ENCODE data around the gene OTULINL. TPM values are rescaled to one million over a fixed set of nuclear protein-coding genes. Genes with fewer than 3 reads are reported as not detected.
"Not testable (repeated sequence)": the region's sequence is repeated elsewhere in the genome, so short reads cannot be mapped to it uniquely, and the experiment has no call there.

Gene OTULINL
- total and polyA plus RNA-seq, 2 experiments from 2014 or later: 0.27 to 0.95 TPM

- Histone ChIP-seq H3K4me3 (no peak overlapping the region), H3K4me1 (ENCODE audit: low read depth) (no peaks in the 10 kb centered on the region), H3K27ac (no peak overlapping the region), H3K36me3 (no peaks in the 10 kb centered on the region), H3K9me3 (ENCODE audit: low read depth) (no peaks in the 10 kb centered on the region), H3K27me3 (no peaks in the 10 kb centered on the region)
- TF ChIP-seq CTCF (IDR thresholded peaks at IDR 0.05; ENCODE audit: low read depth, low read length): no peak
- no peak for DNase-seq (ENCODE audit: low read depth in 1 of 2, low spot score in 1 of 2)
These were observed 33.9 kb upstream of the OTULINL start for GRCh38 chr5:14547666-14548065.

- DNase-seq (ENCODE audit: low read depth in 1 of 2, low spot score in 1 of 2): no peak
- Histone ChIP-seq H3K27ac (no peak overlapping the region), H3K9me3 (ENCODE audit: low read depth) (no peaks in the 10 kb centered on the region), H3K36me3 (no peaks in the 10 kb centered on the region), H3K4me3 (no peak overlapping the region), H3K27me3 (no peaks in the 10 kb centered on the region), H3K4me1 (ENCODE audit: low read depth) (no peaks in the 10 kb centered on the region)
- TF ChIP-seq CTCF (IDR thresholded peaks at IDR 0.05; ENCODE audit: low read depth, low read length): no peak
These were observed 30.4 kb upstream of the OTULINL start for GRCh38 chr5:14551211-14551610.

GRCh38 chr5:14552017-14552416 lies 29.6 kb upstream of the OTULINL start:
- Histone ChIP-seq H3K9me3 (ENCODE audit: low read depth) (no peaks in the 10 kb centered on the region), H3K27me3 (no peaks in the 10 kb centered on the region), H3K36me3 (no peaks in the 10 kb centered on the region), H3K27ac (no peak overlapping the region), H3K4me3 (no peak overlapping the region), H3K4me1 (ENCODE audit: low read depth) (no peaks in the 10 kb centered on the region)
- peak in 1 of 2 donors; percentile 43 for DNase-seq (ENCODE audit: low read depth in 1 of 2, low spot score in 1 of 2)
- TF ChIP-seq CTCF (IDR thresholded peaks at IDR 0.05; ENCODE audit: low read depth, low read length): no peak

- not testable (repeated sequence) for H3K27me3 ChIP-seq; H3K36me3 ChIP-seq; H3K27ac ChIP-seq; DNase-seq (ENCODE audit: low read depth in 1 of 2, low spot score in 1 of 2); H3K4me1 ChIP-seq (ENCODE audit: low read depth); H3K9me3 ChIP-seq (ENCODE audit: low read depth); H3K4me3 ChIP-seq
These were observed 27.3 kb upstream of the OTULINL start for GRCh38 chr5:14554288-14554687.

- Histone ChIP-seq H3K4me3 (no peak overlapping the region), H3K27ac (no peak overlapping the region), H3K9me3 (ENCODE audit: low read depth) (no peaks in the 10 kb centered on the region), H3K36me3 (no peaks in the 10 kb centered on the region), H3K27me3 (no peaks in the 10 kb centered on the region), H3K4me1 (ENCODE audit: low read depth) (no peaks in the 10 kb centered on the region)
- TF ChIP-seq CTCF (IDR thresholded peaks at IDR 0.05; ENCODE audit: low read depth, low read length): no peak
- DNase-seq (ENCODE audit: low read depth in 1 of 2, low spot score in 1 of 2): no peak
These were observed 25.6 kb upstream of the OTULINL start for GRCh38 chr5:14556015-14556414.

GRCh38 chr5:14557203-14557770 lies 24.3 kb upstream of the OTULINL start:
- H3K9me3 ChIP-seq (ENCODE audit: low read depth): no peaks in the 10 kb centered on the region
- H3K36me3 ChIP-seq: no peaks in the 10 kb centered on the region
- H3K4me3 ChIP-seq: no peak overlapping the region
- no peak overlapping the region for H3K27ac ChIP-seq
- H3K27me3 ChIP-seq: no peaks in the 10 kb centered on the region
- peak in 1 of 2 donors; percentile 39 for DNase-seq (ENCODE audit: low read depth in 1 of 2, low spot score in 1 of 2)
- no peak for TF ChIP-seq CTCF (IDR thresholded peaks at IDR 0.05; ENCODE audit: low read depth, low read length)
- H3K4me1 ChIP-seq (ENCODE audit: low read depth): no peaks in the 10 kb centered on the region

All from cardiac muscle cell (in vitro differentiated cells and primary cell).